ENCODE measurements around the gene RNU5B-1. TPM values are rescaled to one million over a fixed set of nuclear protein-coding genes. Genes with fewer than 3 reads are reported as not detected.

The RNU5B-1 gene
- total RNA-seq, 6 experiments from 2014 or later = 8.6 to 18.0 (median 10.5) TPM; not detected in 3

DNA sequence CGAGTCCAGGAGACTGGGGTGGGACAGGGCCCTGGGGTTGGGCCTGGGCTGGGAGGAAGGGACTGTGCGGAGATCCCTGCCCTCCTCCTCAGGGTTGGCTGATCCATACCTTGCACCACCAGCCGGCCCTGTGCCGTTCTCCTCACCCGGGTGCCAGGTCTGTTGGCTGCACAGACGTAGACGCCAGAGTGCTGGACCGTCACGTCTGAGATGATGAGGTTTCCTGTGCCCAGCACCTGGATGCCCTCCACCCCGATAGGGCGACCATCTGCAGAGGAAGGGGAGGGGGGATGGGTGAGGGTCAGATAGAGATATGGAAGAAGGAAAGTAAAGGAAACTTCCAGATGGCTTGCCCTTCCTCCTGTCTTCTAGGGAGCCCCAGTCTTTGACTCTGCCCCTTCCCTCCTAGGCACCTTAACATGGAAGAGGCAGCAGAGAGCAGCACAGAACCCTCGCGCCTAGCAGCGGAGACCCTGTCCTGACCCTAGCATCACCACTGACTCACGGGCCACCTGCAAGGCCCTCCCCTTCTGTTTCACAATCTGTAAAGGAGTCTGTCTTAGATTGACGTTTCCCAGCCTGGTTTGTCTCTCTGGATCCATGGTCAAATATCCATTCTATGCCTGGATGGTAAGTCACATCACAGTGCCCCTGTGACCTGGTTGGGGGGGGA, 28.8 kb downstream of the RNU5B-1 start:
- TF ChIP-seq, protein P1, sequence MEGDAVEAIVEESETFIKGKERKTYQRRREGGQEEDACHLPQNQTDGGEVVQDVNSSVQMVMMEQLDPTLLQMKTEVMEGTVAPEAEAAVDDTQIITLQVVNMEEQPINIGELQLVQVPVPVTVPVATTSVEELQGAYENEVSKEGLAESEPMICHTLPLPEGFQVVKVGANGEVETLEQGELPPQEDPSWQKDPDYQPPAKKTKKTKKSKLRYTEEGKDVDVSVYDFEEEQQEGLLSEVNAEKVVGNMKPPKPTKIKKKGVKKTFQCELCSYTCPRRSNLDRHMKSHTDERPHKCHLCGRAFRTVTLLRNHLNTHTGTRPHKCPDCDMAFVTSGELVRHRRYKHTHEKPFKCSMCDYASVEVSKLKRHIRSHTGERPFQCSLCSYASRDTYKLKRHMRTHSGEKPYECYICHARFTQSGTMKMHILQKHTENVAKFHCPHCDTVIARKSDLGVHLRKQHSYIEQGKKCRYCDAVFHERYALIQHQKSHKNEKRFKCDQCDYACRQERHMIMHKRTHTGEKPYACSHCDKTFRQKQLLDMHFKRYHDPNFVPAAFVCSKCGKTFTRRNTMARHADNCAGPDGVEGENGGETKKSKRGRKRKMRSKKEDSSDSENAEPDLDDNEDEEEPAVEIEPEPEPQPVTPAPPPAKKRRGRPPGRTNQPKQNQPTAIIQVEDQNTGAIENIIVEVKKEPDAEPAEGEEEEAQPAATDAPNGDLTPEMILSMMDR (IDR thresholded peaks at IDR 0.05) = no peak
- H3K4me1 Mint-ChIP-seq (ENCODE audit: low read depth) = no peaks in the 10 kb centered on the region
- no peak overlapping the region for H3K27ac Mint-ChIP-seq
- no peak overlapping the region for H3K4me3 Mint-ChIP-seq
- H3K27me3 Mint-ChIP-seq (ENCODE audit: insufficient read depth) = peaks cover 27% of the 10 kb centered on the region
- DNase-seq = no peak
- no peaks in the 10 kb centered on the region for H3K36me3 Mint-ChIP-seq (ENCODE audit: low read depth)
- no peaks in the 10 kb centered on the region for H3K9me3 Mint-ChIP-seq

DNA sequence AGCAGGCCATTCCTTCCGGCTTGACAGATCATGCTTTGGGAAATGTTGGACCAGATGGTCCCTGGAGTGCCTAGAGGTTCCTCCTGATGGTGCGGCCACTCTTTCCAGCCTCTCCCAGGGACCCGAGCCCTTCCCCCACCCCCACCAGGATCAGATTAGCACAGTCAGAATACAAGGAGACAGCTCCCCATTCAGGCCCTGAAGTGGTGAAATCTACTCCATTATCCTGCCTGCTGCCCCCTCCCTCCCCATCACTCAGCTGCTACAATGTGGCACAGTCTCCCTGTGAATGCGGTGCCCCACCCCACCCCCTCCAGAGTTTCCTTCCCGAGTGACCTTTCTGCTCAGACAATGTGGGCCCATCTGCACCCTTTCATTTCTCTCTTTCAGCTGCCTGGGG, 29.4 kb downstream of the RNU5B-1 start:
- no peaks in the 10 kb centered on the region for H3K4me1 Mint-ChIP-seq (ENCODE audit: low read depth)
- H3K36me3 Mint-ChIP-seq (ENCODE audit: low read depth) = no peaks in the 10 kb centered on the region
- no peak for DNase-seq
- H3K27me3 Mint-ChIP-seq (ENCODE audit: insufficient read depth) = peaks cover 30% of the 10 kb centered on the region
- no peak overlapping the region for H3K27ac Mint-ChIP-seq
- H3K9me3 Mint-ChIP-seq = no peaks in the 10 kb centered on the region
- no peak overlapping the region for H3K4me3 Mint-ChIP-seq
- TF ChIP-seq, protein P1 (IDR thresholded peaks at IDR 0.05) = no peak

DNA sequence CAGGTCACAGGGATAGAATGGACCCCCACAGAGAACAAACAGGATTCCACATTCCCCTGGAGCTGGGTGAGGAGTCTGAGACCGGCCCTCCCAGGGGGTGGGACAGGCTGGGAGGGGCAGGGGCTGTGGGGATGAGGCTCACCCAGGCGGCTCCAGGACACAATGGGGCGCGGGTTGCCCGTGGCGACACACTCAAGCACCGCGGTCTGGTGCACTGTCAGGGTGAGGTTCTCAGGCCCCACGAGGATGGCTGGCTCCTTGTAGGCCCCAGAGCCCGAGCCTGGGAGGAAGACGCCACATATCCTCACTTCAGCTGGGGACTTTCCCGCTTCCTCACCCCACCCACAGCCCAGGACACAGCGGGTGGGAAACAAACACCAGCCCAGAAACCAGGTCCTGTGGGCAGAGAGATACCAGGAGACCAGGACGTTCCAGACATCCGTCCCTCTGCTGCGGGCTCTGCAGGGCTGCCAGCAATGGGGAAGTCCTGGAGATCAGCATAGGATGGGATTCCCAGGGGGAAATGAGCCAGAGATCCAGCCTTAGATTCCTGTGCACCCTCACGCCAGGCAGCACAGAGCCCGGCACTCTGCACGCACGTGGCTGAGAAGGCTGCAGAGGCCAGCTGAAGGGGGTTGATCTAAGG, 30.2 kb downstream of the RNU5B-1 start:
- TF ChIP-seq, protein P1 (IDR thresholded peaks at IDR 0.05) = no peak
- no peaks in the 10 kb centered on the region for H3K4me1 Mint-ChIP-seq (ENCODE audit: low read depth)
- peaks cover 36% of the 10 kb centered on the region for H3K27me3 Mint-ChIP-seq (ENCODE audit: insufficient read depth)
- H3K36me3 Mint-ChIP-seq (ENCODE audit: low read depth) = no peaks in the 10 kb centered on the region
- DNase-seq = no peak
- no peak overlapping the region for H3K27ac Mint-ChIP-seq
- no peak overlapping the region for H3K4me3 Mint-ChIP-seq
- H3K9me3 Mint-ChIP-seq = no peaks in the 10 kb centered on the region

DNA sequence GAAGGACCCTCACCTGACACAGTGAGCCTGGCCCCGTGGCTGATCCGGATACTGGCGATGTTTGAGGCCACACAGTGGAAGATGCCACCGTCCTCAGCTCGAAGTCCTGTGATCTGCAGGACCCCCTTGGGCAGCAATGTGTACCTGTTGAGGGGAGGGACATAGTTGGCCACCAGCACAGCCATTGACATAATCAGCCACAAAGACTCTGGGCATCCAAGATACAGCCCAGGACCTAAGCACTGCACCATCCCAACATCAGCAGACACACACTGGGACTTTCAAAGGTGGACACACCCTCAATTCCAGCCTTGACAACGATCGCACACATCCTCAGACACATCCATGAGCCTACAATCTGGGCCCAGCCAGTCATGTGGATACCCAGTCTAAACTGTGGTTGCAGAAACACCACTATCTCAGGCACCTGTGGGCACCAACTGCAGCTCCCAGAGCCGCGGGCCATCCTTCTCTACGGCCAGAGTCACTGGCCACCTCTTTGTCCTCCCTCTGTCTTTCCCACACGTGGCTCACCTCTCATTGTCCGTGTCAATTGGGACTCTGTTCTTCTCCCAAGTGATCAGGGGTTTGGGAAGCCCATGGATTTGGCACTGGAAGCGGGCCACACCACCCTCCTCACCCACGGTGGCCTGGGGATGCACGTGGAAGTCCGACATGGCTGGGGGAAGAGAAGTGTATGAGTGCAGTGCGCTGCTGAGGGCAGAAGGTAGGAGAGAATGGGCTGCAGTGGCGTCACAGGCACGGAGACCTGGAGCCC, 31.0 kb downstream of the RNU5B-1 start:
- no peaks in the 10 kb centered on the region for H3K4me1 Mint-ChIP-seq (ENCODE audit: low read depth)
- TF ChIP-seq, protein P1 (IDR thresholded peaks at IDR 0.05) = no peak
- H3K27me3 Mint-ChIP-seq (ENCODE audit: insufficient read depth) = peaks cover 33% of the 10 kb centered on the region
- no peak overlapping the region for H3K27ac Mint-ChIP-seq
- no peak overlapping the region for H3K4me3 Mint-ChIP-seq
- H3K9me3 Mint-ChIP-seq = no peaks in the 10 kb centered on the region
- H3K36me3 Mint-ChIP-seq (ENCODE audit: low read depth) = no peaks in the 10 kb centered on the region
- no peak for DNase-seq

DNA sequence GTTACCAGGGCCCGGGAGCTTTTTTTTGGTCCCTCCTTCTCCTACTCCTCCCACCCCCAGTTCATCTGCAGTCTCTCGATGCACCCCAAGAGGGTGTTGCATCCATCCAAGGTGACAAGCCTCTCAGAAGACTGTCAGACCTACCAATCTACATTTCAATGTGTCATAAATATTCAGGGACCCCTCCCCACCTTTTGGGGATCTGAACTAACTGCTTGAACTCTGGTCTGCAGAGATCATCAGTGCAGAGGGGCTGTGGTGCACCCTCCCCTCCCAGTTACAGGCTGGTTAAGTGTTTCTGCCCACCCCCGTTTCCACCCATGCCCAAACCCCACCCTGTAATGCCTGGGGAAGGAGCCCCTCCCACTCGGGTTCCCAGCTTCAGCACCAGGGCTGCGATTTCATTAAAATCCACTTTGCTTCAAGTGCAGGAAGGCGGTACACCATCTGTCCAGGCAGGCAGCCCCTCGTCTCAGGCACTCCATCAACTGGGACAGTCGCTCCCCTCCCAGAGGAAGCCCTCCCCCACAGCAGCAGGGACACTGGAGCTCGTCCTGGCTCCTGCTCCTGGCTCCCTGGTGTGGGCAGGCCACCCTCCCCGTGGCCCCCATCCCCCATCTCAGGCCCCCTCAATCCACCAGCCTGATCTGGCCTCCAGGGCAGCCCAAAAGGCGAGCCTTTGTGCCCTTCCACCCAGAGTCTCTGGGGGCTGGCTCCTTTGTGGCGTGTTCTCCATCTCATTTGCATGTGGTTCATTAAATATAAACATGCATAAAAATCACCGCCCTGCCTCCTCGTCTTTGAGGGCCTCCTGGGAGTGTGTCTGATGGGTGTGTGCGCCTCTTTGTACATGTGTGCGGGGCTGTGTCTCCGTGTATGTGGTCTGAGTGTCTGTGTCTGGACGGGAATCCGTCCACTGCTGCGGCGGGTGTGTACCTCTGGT, 32.3 kb downstream of the RNU5B-1 start:
- H3K27ac Mint-ChIP-seq = no peak overlapping the region
- H3K9me3 Mint-ChIP-seq = no peaks in the 10 kb centered on the region
- H3K4me1 Mint-ChIP-seq (ENCODE audit: low read depth) = no peaks in the 10 kb centered on the region
- no peak overlapping the region for H3K4me3 Mint-ChIP-seq
- TF ChIP-seq, protein P1 (IDR thresholded peaks at IDR 0.05) = no peak
- H3K36me3 Mint-ChIP-seq (ENCODE audit: low read depth) = no peaks in the 10 kb centered on the region
- DNase-seq = no peak
- peaks cover 37% of the 10 kb centered on the region for H3K27me3 Mint-ChIP-seq (ENCODE audit: insufficient read depth)

Data from HFFc6 (cell line).